ENCODE measurements around the gene ARFGEF3.

DNA sequence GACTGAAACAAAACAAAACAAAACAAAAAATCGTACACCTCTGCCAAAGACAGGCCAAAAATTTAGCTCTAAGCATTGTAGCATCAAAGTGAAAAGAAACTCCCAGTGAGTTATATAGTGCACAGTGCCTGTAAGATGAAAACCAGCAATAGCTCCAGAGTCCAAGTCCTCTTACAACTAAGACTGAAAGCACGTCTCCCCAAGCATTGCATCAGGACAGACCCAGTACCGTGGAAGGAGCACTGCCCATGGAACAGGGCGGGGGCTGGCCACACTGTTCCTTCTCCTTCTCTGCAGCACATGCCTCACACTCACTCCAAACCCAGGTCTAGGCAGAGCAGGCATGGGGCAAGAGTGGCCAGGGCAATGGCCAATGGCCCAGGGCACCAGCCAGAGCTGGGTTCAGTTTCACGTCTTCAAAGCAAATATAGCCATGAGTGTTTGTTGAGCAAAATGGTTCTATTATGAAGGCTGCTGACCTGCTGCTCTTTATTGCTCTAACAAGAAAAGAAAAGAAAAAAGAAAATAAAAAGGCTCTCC lies 128.8 kb downstream of the ARFGEF3 start:
- no peak for TF ChIP-seq EZH2 (IDR thresholded peaks at IDR 0.05)
- TF ChIP-seq, protein P1, sequence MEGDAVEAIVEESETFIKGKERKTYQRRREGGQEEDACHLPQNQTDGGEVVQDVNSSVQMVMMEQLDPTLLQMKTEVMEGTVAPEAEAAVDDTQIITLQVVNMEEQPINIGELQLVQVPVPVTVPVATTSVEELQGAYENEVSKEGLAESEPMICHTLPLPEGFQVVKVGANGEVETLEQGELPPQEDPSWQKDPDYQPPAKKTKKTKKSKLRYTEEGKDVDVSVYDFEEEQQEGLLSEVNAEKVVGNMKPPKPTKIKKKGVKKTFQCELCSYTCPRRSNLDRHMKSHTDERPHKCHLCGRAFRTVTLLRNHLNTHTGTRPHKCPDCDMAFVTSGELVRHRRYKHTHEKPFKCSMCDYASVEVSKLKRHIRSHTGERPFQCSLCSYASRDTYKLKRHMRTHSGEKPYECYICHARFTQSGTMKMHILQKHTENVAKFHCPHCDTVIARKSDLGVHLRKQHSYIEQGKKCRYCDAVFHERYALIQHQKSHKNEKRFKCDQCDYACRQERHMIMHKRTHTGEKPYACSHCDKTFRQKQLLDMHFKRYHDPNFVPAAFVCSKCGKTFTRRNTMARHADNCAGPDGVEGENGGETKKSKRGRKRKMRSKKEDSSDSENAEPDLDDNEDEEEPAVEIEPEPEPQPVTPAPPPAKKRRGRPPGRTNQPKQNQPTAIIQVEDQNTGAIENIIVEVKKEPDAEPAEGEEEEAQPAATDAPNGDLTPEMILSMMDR (IDR thresholded peaks at IDR 0.05): no peak
